K562 (cell line): Measurements from ENCODE around the gene FBXO46. TPM values are rescaled to one million over a fixed set of nuclear protein-coding genes. Genes with fewer than 3 reads are reported as not detected.

ENCODE experiments used
- ATAC-seq: fragments of 200-7000 bp; cut with Tn5 transposase; 3 replicates; pipeline ENCODE4 v1.9.1; 2020; ENCODE audit warnings: moderate library complexity
- BruUV-seq: library from RNA; stranded (reverse); fragments of 400-500 nt; replicated peaks from 2 replicates; lab custom pipeline; 2021; lab: Mats Ljungman, UMichigan
- CTCF ChIA-PET: fragments of 300-600 bp; formaldehyde crosslinking; extraction: SDS; loops from one replicate; lab custom pipeline; 2021; ENCODE audit warnings: low intra/inter-chr PET ratio; lab: Yijun Ruan, JAX
- POLR2A ChIA-PET: fragments of 300-600, 350-650 bp; sonication (Branson Sonifier 250); formaldehyde crosslinking; extraction: SDS; loops from one replicate; lab custom pipeline; 2021; ENCODE audit warnings: antibody characterized with exemption, inconsistent platforms; lab: Yijun Ruan, JAX
- DNase-seq, 4 experiments: peaks; one replicate each; pipeline versions ENCODE4 v3.0.0 to v3.0.0-alpha.2; 2011 to 2018; ENCODE audit warnings: low spot score in 3 of 4, mixed read lengths in 3 of 4; ENCODE audit errors: extremely low read depth in 1 of 4
- FAIRE-seq: peaks from 2 replicates; lab custom pipeline; 2011; peaks lifted over from hg19 to GRCh38; lab: Jason Lieb, UNC
- H2AFZ ChIP-seq: 2 replicates; pipeline ENCODE4 v1.6.0; 2011; ENCODE audit warnings: low read depth, low read length, control low read depth, inconsistent platforms
- H3K27ac ChIP-seq: fragments of 200-600 bp; 3 replicates; pipeline ENCODE4 v1.8.0; 2011; ENCODE audit warnings: low read depth, mild to moderate bottlenecking, control low read depth, inconsistent platforms, low read length, moderate library complexity, mixed read lengths; ENCODE audit errors: extremely low read depth
- H3K27me3 ChIP-seq, 2 experiments: fragments of 300-600 bp in 1 of 2; 2 replicates in 1 of 2; 3 replicates in 1 of 2; pipeline versions ENCODE4 v1.6.0 to v1.8.0; 2011; ENCODE audit warnings: inconsistent platforms in 2 of 2, low read length in 2 of 2, mild to moderate bottlenecking in 1 of 2, mixed read lengths in 1 of 2, moderate library complexity in 1 of 2; ENCODE audit not compliant: control insufficient read depth in 2 of 2, insufficient read depth in 2 of 2
- H3K36me3 ChIP-seq: fragments of 300-600 bp; 3 replicates; pipeline ENCODE4 v1.8.0; 2011; ENCODE audit warnings: mild to moderate bottlenecking, low read length, inconsistent platforms; ENCODE audit not compliant: control insufficient read depth, insufficient read depth
- H3K4me1 ChIP-seq, 2 experiments: fragments of 200-600 bp in 1 of 2; replicated peaks in 1 of 2; 2 replicates in 1 of 2; 3 replicates in 1 of 2; pipeline versions ENCODE4 v1.5.1 to v1.8.0; 2011; ENCODE audit warnings: inconsistent platforms in 2 of 2, low read length in 2 of 2, mild to moderate bottlenecking in 1 of 2, mixed read lengths in 1 of 2, moderate library complexity in 1 of 2; ENCODE audit not compliant: control insufficient read depth in 2 of 2, insufficient read depth in 2 of 2
- H3K4me2 ChIP-seq: 2 replicates; pipeline ENCODE4 v1.6.1; 2011; ENCODE audit warnings: low read length, control low read depth, inconsistent platforms, mixed read lengths; ENCODE audit not compliant: insufficient read depth
- H3K4me3 ChIP-seq: fragments of 200-600 bp; sonication (generic), shearing (Covaris generic); 2 replicates; pipeline ENCODE4 v1.5.1; 2016; ENCODE audit warnings: control low read depth, inconsistent platforms
- H3K79me2 ChIP-seq: fragments of 200-600 bp; 3 replicates; pipeline ENCODE4 v1.8.0; 2011; ENCODE audit warnings: low read length, inconsistent platforms; ENCODE audit not compliant: control insufficient read depth, insufficient read depth
- H3K9ac ChIP-seq, 2 experiments: 2 replicates each; pipeline versions ENCODE4 v1.6.0 to v1.6.1; 2011; ENCODE audit warnings: low read depth in 2 of 2, low read length in 2 of 2, control low read depth in 1 of 2, inconsistent platforms in 1 of 2, mild to moderate bottlenecking in 1 of 2, mixed read lengths in 1 of 2; ENCODE audit not compliant: insufficient read depth in 1 of 2
- H3K9me1 ChIP-seq: one replicate; pipeline ENCODE4 v1.6.0; 2011; ENCODE audit warnings: inconsistent platforms, mild to moderate bottlenecking, low read length, moderate library complexity; ENCODE audit not compliant: control insufficient read depth, insufficient read depth
- H3K9me3 ChIP-seq: replicated peaks from 2 replicates; pipeline ENCODE4 v1.5.1; 2011; ENCODE audit warnings: low read depth, low read length, inconsistent platforms; ENCODE audit not compliant: control insufficient read depth, insufficient read depth
- H4K20me1 ChIP-seq: replicated peaks from 2 replicates; pipeline ENCODE4 v1.6.1; 2011; ENCODE audit warnings: low read length, inconsistent platforms, mixed read lengths; ENCODE audit not compliant: control insufficient read depth, insufficient read depth
- FIP1L1 ChIP-seq: fragments of 200-400 bp; formaldehyde crosslinking; IDR thresholded peaks from 2 replicates; pipeline ENCODE4 v1.6.1; 2018; ENCODE audit warnings: mild to moderate bottlenecking, low read depth, low read length; ENCODE audit not compliant: poor library complexity, severe bottlenecking
- KLF6 ChIP-seq: fragments of 250-450 bp; sonication (Bioruptor Pico); IDR thresholded peaks from 2 replicates; pipeline ENCODE4 v1.4.0; 2020; ENCODE audit warnings: mild to moderate bottlenecking, moderate library complexity, borderline replicate concordance
- NFIC ChIP-seq: fragments of 450-650 bp; IDR thresholded peaks from 2 replicates; pipeline ENCODE4 v1.6.1; 2017; ENCODE audit warnings: mild to moderate bottlenecking, inconsistent platforms
- POLR2G ChIP-seq: fragments of 200-400 bp; formaldehyde crosslinking; IDR thresholded peaks from 2 replicates; pipeline ENCODE4 v1.6.1; 2017; ENCODE audit warnings: low read depth, mild to moderate bottlenecking, antibody characterized with exemption, low read length, moderate library complexity
- PTRF ChIP-seq: fragments of 450-650 bp; IDR thresholded peaks from 2 replicates; pipeline ENCODE4 v1.6.1; 2016; ENCODE audit warnings: mild to moderate bottlenecking, missing genetic modification characterization, missing compliant biosample characterization
- RBM22 ChIP-seq: fragments of 200-400 bp; formaldehyde crosslinking; IDR thresholded peaks from 2 replicates; pipeline ENCODE4 v1.6.1; 2018; ENCODE audit warnings: low read length, low read depth; ENCODE audit not compliant: poor library complexity, severe bottlenecking
- RBM39 ChIP-seq: fragments of 200-400 bp; formaldehyde crosslinking; optimal IDR thresholded peaks from 2 replicates; pipeline ENCODE3; 2018; ENCODE audit warnings: low read depth, low read length
- SMC3 ChIP-seq: conservative IDR thresholded peaks from 2 replicates; pipeline ENCODE4 v1.6.1; 2011; ENCODE audit warnings: low read depth, low read length, improper control_type of control experiment; ENCODE audit not compliant: insufficient read depth
- ZBTB33 ChIP-seq: sonication (generic); formaldehyde crosslinking; IDR thresholded peaks from 2 replicates; pipeline ENCODE4 v1.8.1; 2023; ENCODE audit warnings: mild to moderate bottlenecking, missing genetic modification reagents
- WGBS: fragments of 100-300 bp; shearing (Covaris generic); methylation state at CpG from one replicate; pipeline ENCODE4 v1.1.6; 2016; ENCODE audit warnings: low coverage, mixed read lengths; ENCODE audit not compliant: insufficient coverage; ENCODE audit errors: missing lambda C conversion rate; 5-methylcytosine and 5-hydroxymethylcytosine counted together
- in situ Hi-C: fragments of 300-500 bp; cut with MboI; formaldehyde crosslinking; loops from 4 replicates; pipeline ENCODE4 v1.15.0; 2018; ENCODE audit warnings: inconsistent platforms, mixed read lengths
- intact Hi-C: fragments of 100-400 bp; cut with micrococcal nuclease; formaldehyde crosslinking; loops from 2 replicates; pipeline ENCODE4 v1.14.2; 2022
- polyA plus RNA-seq, 8 experiments: library from polyadenylated mRNA; depleted of rRNA in 4 of 8; stranded (reverse) in 5 of 8; unstranded in 3 of 8; fragments of >200 nt; fragmentation: Nextera tagmentation in 2 of 8; fragmentation: Illumina TruSeq in 1 of 8; extraction: Ambion mirVana in 2 of 8; extraction: Trizol in 1 of 8; gene quantifications; 2 replicates each; pipeline versions ENCODE4 v1.2.1 to v1.2.3, GENCODE V29; 2011 to 2014; ENCODE audit warnings: inconsistent platforms in 1 of 8, missing spikeins in 1 of 8
- total RNA-seq, 7 experiments: library from RNA; depleted of rRNA in 6 of 7; stranded (reverse); fragments of >200 nt in 6 of 7; fragmentation: Illumina TruSeq in 2 of 7; extraction: Trizol in 2 of 7; gene quantifications; 2 replicates each; pipeline versions ENCODE4 v1.2.1 to v1.2.3, GENCODE V29; 2011 to 2021; ENCODE audit warnings: low replicate concordance in 1 of 7

FBXO46 gene
- total and polyA plus RNA-seq, 9 of the 15 experiments (the other 6 are each of a cell fraction or from before 2014, with no cell fraction given) = 1.5 to 36.1 (median 7.3) TPM

DNA sequence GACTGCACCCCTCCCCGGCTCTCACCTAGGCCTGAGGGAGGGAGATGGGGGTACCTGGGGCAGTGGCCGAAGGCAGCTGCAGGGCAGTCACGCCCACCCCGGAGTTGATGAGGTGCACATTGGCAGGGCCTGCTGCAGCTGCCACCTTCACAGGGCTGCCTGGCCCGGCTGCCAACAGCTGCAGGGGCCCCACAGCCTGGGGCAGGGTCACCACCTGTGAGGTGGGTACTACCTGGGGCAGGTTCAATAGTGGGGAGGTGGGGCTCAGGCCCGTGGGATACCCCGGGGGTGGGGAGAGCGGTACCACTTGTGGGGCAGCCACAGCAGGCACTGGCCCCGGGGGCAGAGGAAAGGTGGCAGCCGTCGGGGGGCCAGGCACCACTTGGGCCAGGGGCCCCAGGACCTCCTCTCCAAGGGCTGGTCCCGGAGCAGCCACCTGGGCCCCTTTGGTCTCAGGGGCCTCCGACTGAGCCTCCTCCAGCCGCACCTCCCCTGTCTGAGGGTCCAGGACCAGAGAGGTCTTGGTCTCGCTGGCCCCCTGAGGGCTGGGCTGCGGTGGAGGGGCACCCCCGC is 35.7 kb upstream of the FBXO46 start (continued):
- TF ChIP-seq PTRF (tag) = no peak

DNA sequence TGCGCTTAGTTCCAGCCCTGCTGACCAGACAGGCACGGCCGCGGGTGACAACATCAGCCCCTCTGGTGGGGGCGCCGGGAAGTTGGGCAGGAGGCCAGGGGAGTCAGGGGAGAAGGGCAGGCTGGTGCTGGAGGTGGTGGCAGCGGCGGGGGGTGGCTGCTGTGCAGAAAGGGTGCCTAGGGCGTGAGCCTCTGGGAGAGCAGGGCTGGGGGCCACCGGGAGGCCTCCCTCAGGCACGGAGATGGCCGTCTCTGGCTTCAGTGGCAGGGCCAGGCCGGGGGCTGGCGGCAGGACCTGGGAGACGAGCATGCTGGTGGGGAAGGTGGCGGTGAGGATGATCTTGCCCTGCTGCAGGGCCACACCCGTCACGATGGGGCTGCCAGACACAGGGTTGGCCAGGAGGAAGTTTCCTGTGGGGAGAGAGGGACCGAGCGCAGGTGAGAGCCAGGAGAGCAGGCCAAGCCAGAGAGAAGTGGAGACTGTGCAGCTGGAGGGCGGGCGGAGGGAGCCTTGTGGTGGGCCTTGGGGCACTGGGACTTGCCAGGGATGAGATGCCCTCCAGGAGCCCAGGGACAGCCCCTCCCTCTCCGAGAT is 35.1 kb upstream of the FBXO46 start:
- BruUV-seq = no TSS peak
- FAIRE-seq = no peak
- ChIA-PET CTCF (no interaction called here), POLR2A (no interaction called here)
- no peak overlapping the region for H2AFZ ChIP-seq
- DNase-seq = no peak
- H4K20me1 ChIP-seq = no peaks in the 10 kb centered on the region
- no peak overlapping the region for H3K27ac ChIP-seq
- intact Hi-C loops (no loop called here), in situ Hi-C loops (no loop called here)
- H3K9me3 ChIP-seq = no peaks in the 10 kb centered on the region
- H3K36me3 ChIP-seq = no peaks in the 10 kb centered on the region; the same call in 2 of the 3 replicates
- H3K27me3 ChIP-seq = no peaks in the 10 kb centered on the region
- no peak overlapping the region for H3K4me2 ChIP-seq
- H3K79me2 ChIP-seq = peaks cover 17% of the 10 kb centered on the region; the same call in 2 of the 3 replicates
- WGBS = 85% methylated on average over 19 of the region's 23 CpGs
- TF ChIP-seq SMC3 = no peak
- peak; percentile 58; the same call in 1 of the 2 replicates for TF ChIP-seq POLR2G
- TF ChIP-seq FIP1L1 = peak; percentile 16
- no peak for TF ChIP-seq RBM39
- 0 out of 2 replicates have a peak, but pooled peaks have one; percentile 31 for TF ChIP-seq ZBTB33 (CRISPR knock-in tag)
- peak; percentile 47 for TF ChIP-seq NFIC
- no peak for TF ChIP-seq KLF6 (CRISPR knock-in tag)
- TF ChIP-seq RBM22 = peak; percentile 5
- no peaks in the 10 kb centered on the region for H3K9me1 ChIP-seq
- H3K4me1 ChIP-seq = peaks cover 6 to 80% of the 10 kb centered on the region in 2 experiments; a peak in 4 of 5 replicates
- ATAC-seq = no peak
- H3K4me3 ChIP-seq = no peak overlapping the region
- H3K9ac ChIP-seq = peak overlapping the region in 1 of 2 experiments; percentile 1; a peak in 1 of 4 replicates
